GM12878 (cell line): ENCODE results near the gene SUFU. TPM values are rescaled to one million over a fixed set of nuclear protein-coding genes. Genes with fewer than 3 reads are reported as not detected.

ENCODE experiments used
- ATAC-seq: fragments of 200-7000 bp; cut with Tn5 transposase; 3 replicates; pipeline ENCODE4 v1.9.1; 2020; ENCODE audit warnings: mild to moderate bottlenecking, moderate library complexity
- BruUV-seq: library from RNA; stranded (reverse); fragments of 400-500 nt; replicated peaks from 2 replicates; lab custom pipeline; 2021; lab: Mats Ljungman, UMichigan
- CTCF ChIA-PET: fragments of 300-600 bp; sonication (Branson Sonifier 250); formaldehyde crosslinking; extraction: SDS; loops from one replicate; lab custom pipeline; 2021; ENCODE audit warnings: inconsistent platforms; lab: Yijun Ruan, JAX
- POLR2A ChIA-PET: fragments of 350-600 bp; formaldehyde crosslinking; extraction: SDS; loops from one replicate; lab custom pipeline; 2021; ENCODE audit warnings: inconsistent platforms; lab: Charles Lee
- RAD21 ChIA-PET: fragments of 300-600 bp; sonication (Branson Sonifier 250); formaldehyde crosslinking; loops from one replicate; lab custom pipeline; 2023; ENCODE audit warnings: antibody characterized with exemption; ENCODE audit not compliant: unreplicated experiment; lab: Charles Lee
- SMC1A ChIA-PET: fragments of 300-600 bp; sonication (Branson Sonifier 250); formaldehyde crosslinking; loops from one replicate; lab custom pipeline; 2023; ENCODE audit not compliant: unreplicated experiment, uncharacterized antibody; lab: Charles Lee
- DNase-seq: peaks from one replicate; pipeline ENCODE4 v3.0.0-alpha.2; 2011; ENCODE audit warnings: low read depth, low spot score
- FAIRE-seq: peaks from 3 replicates; lab custom pipeline; 2011; peaks lifted over from hg19 to GRCh38; lab: Jason Lieb, UNC
- H2AFZ ChIP-seq: 2 replicates; pipeline ENCODE4 v1.6.0; 2011; ENCODE audit warnings: low read depth, low read length, control low read depth; ENCODE audit not compliant: control insufficient read depth
- H3K27ac ChIP-seq: 2 replicates; pipeline ENCODE4 v1.5.1; 2011; ENCODE audit warnings: control low read depth; ENCODE audit not compliant: control insufficient read depth, insufficient read depth
- H3K27me3 ChIP-seq, 2 experiments: replicated peaks in 1 of 2; 2 replicates each; pipeline versions ENCODE4 v1.6.0 to v1.6.1; 2011; ENCODE audit warnings: low read length in 1 of 2; ENCODE audit not compliant: control insufficient read depth in 2 of 2, insufficient read depth in 2 of 2
- H3K36me3 ChIP-seq, 2 experiments: 2 replicates each; pipeline ENCODE4 v1.5.1; 2011; ENCODE audit warnings: low read length in 1 of 2; ENCODE audit not compliant: control insufficient read depth in 2 of 2, insufficient read depth in 2 of 2
- H3K4me1 ChIP-seq: 2 replicates; pipeline ENCODE4 v1.6.1; 2011; ENCODE audit warnings: mild to moderate bottlenecking, low read length, moderate library complexity, mixed read lengths; ENCODE audit not compliant: control insufficient read depth, insufficient read depth
- H3K4me2 ChIP-seq: 2 replicates; pipeline ENCODE4 v1.6.0; 2011; ENCODE audit warnings: control low read depth; ENCODE audit not compliant: control insufficient read depth, insufficient read depth
- H3K4me3 ChIP-seq: fragments of 200-600 bp; sonication (generic); 2 replicates; pipeline ENCODE4 v1.5.1; 2016
- H3K79me2 ChIP-seq: 2 replicates; pipeline ENCODE4 v1.6.0; 2011; ENCODE audit warnings: low read length; ENCODE audit not compliant: control insufficient read depth, insufficient read depth
- H3K9ac ChIP-seq: 2 replicates; pipeline ENCODE4 v1.8.0; 2011; ENCODE audit warnings: low read length, control low read depth, mixed read lengths; ENCODE audit not compliant: control insufficient read depth, insufficient read depth
- H3K9me3 ChIP-seq: replicated peaks from 3 replicates; pipeline ENCODE4 v1.5.1; 2011; ENCODE audit warnings: mild to moderate bottlenecking, low read length; ENCODE audit not compliant: control insufficient read depth, insufficient read depth
- H4K20me1 ChIP-seq: 2 replicates; pipeline ENCODE4 v1.6.0; 2011; ENCODE audit not compliant: control insufficient read depth, insufficient read depth
- ATF7 ChIP-seq: fragments of 450-650 bp; IDR thresholded peaks from 2 replicates; pipeline ENCODE4 v1.6.1; 2016; ENCODE audit warnings: low read depth, mild to moderate bottlenecking
- BRCA1 ChIP-seq: IDR thresholded peaks from 2 replicates; pipeline ENCODE4 v1.6.1; 2011; ENCODE audit warnings: low read depth, low read length, improper control_type of control experiment
- MYB ChIP-seq: fragments of 150-350 bp; IDR thresholded peaks from 2 replicates; pipeline ENCODE4 v1.6.1; 2014; ENCODE audit warnings: mild to moderate bottlenecking, low read depth, low read length, borderline replicate concordance
- SREBF1 ChIP-seq: IDR thresholded peaks from 2 replicates; pipeline ENCODE4 v1.6.1; 2012; ENCODE audit warnings: mild to moderate bottlenecking, low read length
- SRF ChIP-seq, 2 experiments: IDR thresholded peaks; 2 replicates each; pipeline ENCODE4 v1.6.1; 2011; ENCODE audit warnings: low read depth in 2 of 2, low read length in 2 of 2, mild to moderate bottlenecking in 1 of 2, moderate library complexity in 1 of 2
- WGBS: methylation state at CpG from one replicate; pipeline ENCODE4 v1.1.6; 2016; ENCODE audit warnings: low lambda C conversion rate; ENCODE audit not compliant: insufficient replicate concordance, insufficient coverage; ENCODE audit errors: missing lambda C conversion rate; 5-methylcytosine and 5-hydroxymethylcytosine counted together
- in situ Hi-C: fragments of 300-500 bp; cut with MboI; formaldehyde crosslinking; loops from 9 replicates; pipeline ENCODE4 v1.14.3; 2018; ENCODE audit warnings: mixed read lengths
- intact Hi-C: fragments of 100-400 bp; cut with micrococcal nuclease; formaldehyde crosslinking; loops from one replicate; pipeline ENCODE4 v1.14.2; 2022; ENCODE audit not compliant: unreplicated experiment
- polyA plus RNA-seq, 11 experiments: library from polyadenylated mRNA; depleted of rRNA in 4 of 11; unstranded in 6 of 11; stranded (reverse) in 5 of 11; fragments of >200 nt; fragmentation: Nextera tagmentation in 4 of 11; fragmentation: Illumina TruSeq in 1 of 11; extraction: Ambion mirVana in 4 of 11; extraction: Trizol in 1 of 11; gene quantifications; 1 replicate in 1 of 11; 2 replicates in 10 of 11; pipeline versions ENCODE4 v1.2.1 to v1.2.3, GENCODE V29; 2011 to 2016; ENCODE audit warnings: inconsistent platforms in 2 of 11, missing spikeins in 2 of 11, low read depth in 1 of 11
- total RNA-seq, 4 experiments: library from RNA; depleted of rRNA in 3 of 4; stranded (reverse); fragments of >200 nt in 3 of 4; fragmentation: Illumina TruSeq in 1 of 4; extraction: Trizol in 1 of 4; gene quantifications; 2 replicates each; pipeline versions ENCODE4 v1.2.1 to v1.2.3, GENCODE V29; 2013 to 2021
- TF ChIP-seq, protein P1 (sequence below): IDR thresholded peaks from 2 replicates; pipeline ENCODE4 v1.6.1; 2011; ENCODE audit warnings: low read depth, low read length, improper control_type of control experiment, borderline replicate concordance
- TF ChIP-seq, protein P2 (sequence below): fragments of 450-650 bp; IDR thresholded peaks from 2 replicates; pipeline ENCODE4 v1.6.1; 2017; ENCODE audit warnings: mild to moderate bottlenecking

Gene SUFU
- total and polyA plus RNA-seq, 10 of the 15 experiments (the other 5 are each of a cell fraction or from before 2014, with no cell fraction given), result 0.68 to 7.7 (median 2.4) TPM

DNA sequence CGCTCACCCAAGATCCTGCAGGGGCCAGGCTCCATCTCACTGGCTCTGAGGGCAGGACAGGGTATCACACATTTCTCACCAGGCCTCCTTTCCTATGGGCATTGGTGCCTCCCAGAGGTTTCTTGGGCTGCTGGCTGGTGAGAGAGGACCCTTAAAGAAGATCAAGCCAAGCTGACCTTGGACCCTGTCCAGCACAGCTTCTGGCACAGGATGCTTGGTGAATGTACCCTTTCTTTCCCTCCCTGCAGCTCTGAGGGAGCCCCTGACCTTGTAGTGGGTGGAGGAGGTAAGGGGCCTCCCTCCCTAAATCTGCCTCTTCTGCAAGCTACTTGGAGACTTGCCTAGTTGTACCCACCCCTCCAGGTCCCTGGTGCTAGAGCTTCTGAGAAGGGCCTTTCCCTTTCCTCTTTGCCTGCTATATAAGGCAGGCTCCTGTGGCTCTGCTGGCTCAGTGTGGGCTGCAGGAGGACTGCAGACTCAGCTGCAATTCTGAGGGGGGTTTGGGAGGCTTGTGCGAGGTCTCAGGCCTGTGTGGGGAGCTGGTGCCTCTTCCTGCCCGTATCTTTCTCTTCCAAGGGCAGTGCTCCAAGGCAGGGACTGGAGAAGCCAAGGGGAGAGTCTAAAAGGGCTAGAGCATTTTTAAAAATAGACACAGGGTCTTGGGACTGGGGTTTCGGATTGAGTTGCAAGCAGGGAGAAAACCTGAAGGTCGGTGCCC lies 128.8 kb downstream of the SUFU start:
- H3K9ac ChIP-seq, result no peak overlapping the region
- no peak overlapping the region for H2AFZ ChIP-seq
- no peaks in the 10 kb centered on the region for H3K9me3 ChIP-seq
- ATAC-seq, result peak; percentile 41
- no peaks in the 10 kb centered on the region for H4K20me1 ChIP-seq
- 56% methylated on average over 5 of the region's 5 CpGs for WGBS
- DNase-seq, result no peak
- ChIA-PET SMC1A (interaction anchor here (0.9 to 1.1 kb wide), 3 partner anchors 10 to 41 kb away, joined by 3 to 4 read pairs (median 3); no protein-coding TSS in a partner anchor), POLR2A (interaction anchor here (0.9 kb wide), 1 partner anchor 16 kb away, joined by 3 read pairs; no protein-coding TSS in a partner anchor), CTCF (interaction anchor here (0.8 to 1.2 kb wide), 6 partner anchors 16 to 129 kb away, joined by 3 to 5 read pairs (median 3); partner anchors contain the start of gene SUFU), RAD21 (interaction anchor here (0.7 to 1.1 kb wide), 5 partner anchors 14 to 49 kb away, joined by 3 read pairs; no protein-coding TSS in a partner anchor)
- no peaks in the 10 kb centered on the region for H3K4me1 ChIP-seq
- no peaks in the 10 kb centered on the region for H3K79me2 ChIP-seq
- intact Hi-C loops (no loop called here), in situ Hi-C loops (no loop called here)
- TF ChIP-seq SRF (IDR thresholded peaks at IDR 0.05; ENCODE audit: low read depth in 2 of 2, low read length in 2 of 2), result peak in 1 of 2 experiments; percentile 63; a peak in 1 of 4 replicates
- no peak for TF ChIP-seq ATF7
- BruUV-seq, result no TSS peak
- H3K36me3 ChIP-seq, result no peaks in the 10 kb centered on the region; a peak in 1 of 4 replicates
- H3K4me3 ChIP-seq, result no peak overlapping the region
- no peak overlapping the region for H3K27ac ChIP-seq
- peak; percentile 35 for FAIRE-seq
- no peak overlapping the region for H3K4me2 ChIP-seq
- H3K27me3 ChIP-seq, result no peaks in the 10 kb centered on the region

DNA sequence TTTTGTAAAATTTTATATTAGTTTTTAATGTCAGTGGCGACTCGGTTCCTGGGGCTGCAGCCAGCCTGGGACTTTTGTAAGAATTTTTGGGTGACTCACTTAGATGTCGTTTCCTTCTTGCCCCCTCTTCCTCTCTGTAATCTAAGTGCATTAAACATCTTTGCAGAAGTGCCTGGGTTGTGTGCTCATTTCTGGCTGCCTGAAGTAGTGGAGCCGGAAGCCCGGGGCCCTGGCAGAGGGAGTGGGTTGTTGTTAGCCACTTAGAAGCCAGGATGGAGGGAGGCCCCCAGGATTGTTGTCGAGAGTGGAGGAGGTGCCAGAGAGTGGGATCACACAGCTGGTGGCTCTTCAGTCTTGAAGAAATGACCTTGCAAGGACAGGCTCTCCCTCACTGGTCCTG lies 129.5 kb downstream of the SUFU start:
- ATAC-seq (peak; percentile 56), DNase-seq (no peak), FAIRE-seq (no peak)
- H3K4me1 ChIP-seq, result no peaks in the 10 kb centered on the region
- no peaks in the 10 kb centered on the region for H3K79me2 ChIP-seq
- 1% methylated on average over 6 of the region's 6 CpGs for WGBS
- no peak overlapping the region for H3K9ac ChIP-seq
- H3K4me2 ChIP-seq, result no peak overlapping the region
- no peaks in the 10 kb centered on the region; a peak in 1 of 4 replicates for H3K36me3 ChIP-seq
- H2AFZ ChIP-seq, result no peak overlapping the region
- SMC1A ChIA-PET, result interaction anchor here (1.0 kb wide), 1 partner anchor 24 kb away, joined by 3 read pairs; no protein-coding TSS in a partner anchor
- RAD21 ChIA-PET, result interaction anchor here (0.6 kb wide), 1 partner anchor 571 kb away, joined by 3 read pairs; no protein-coding TSS in a partner anchor
- H3K4me3 ChIP-seq, result no peak overlapping the region
- no peak overlapping the region for H3K27ac ChIP-seq
- POLR2A ChIA-PET, result interaction anchor here (0.5 kb wide), 1 partner anchor 30 kb away, joined by 5 read pairs; no protein-coding TSS in a partner anchor
- H3K27me3 ChIP-seq, result no peaks in the 10 kb centered on the region
- intact Hi-C loops, result no loop called here
- CTCF ChIA-PET, result no interaction called here
- no peaks in the 10 kb centered on the region for H3K9me3 ChIP-seq
- no peaks in the 10 kb centered on the region for H4K20me1 ChIP-seq
- no TSS peak for BruUV-seq
- in situ Hi-C loops, result no loop called here
- TF ChIP-seq, protein P1, sequence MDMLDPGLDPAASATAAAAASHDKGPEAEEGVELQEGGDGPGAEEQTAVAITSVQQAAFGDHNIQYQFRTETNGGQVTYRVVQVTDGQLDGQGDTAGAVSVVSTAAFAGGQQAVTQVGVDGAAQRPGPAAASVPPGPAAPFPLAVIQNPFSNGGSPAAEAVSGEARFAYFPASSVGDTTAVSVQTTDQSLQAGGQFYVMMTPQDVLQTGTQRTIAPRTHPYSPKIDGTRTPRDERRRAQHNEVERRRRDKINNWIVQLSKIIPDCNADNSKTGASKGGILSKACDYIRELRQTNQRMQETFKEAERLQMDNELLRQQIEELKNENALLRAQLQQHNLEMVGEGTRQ, result no peak
- TF ChIP-seq MYB (no peak), ATF7 (no peak), SREBF1 (no peak), BRCA1 (no peak)
- TF ChIP-seq, protein P2, sequence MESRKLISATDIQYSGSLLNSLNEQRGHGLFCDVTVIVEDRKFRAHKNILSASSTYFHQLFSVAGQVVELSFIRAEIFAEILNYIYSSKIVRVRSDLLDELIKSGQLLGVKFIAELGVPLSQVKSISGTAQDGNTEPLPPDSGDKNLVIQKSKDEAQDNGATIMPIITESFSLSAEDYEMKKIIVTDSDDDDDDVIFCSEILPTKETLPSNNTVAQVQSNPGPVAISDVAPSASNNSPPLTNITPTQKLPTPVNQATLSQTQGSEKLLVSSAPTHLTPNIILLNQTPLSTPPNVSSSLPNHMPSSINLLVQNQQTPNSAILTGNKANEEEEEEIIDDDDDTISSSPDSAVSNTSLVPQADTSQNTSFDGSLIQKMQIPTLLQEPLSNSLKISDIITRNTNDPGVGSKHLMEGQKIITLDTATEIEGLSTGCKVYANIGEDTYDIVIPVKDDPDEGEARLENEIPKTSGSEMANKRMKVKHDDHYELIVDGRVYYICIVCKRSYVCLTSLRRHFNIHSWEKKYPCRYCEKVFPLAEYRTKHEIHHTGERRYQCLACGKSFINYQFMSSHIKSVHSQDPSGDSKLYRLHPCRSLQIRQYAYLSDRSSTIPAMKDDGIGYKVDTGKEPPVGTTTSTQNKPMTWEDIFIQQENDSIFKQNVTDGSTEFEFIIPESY, result no peak
